SK-N-MC (cell line): ENCODE data around the gene CCDC102A.

Experiments used
- EZH2 ChIP-seq: fragments of 200-600 bp; sonication (generic); IDR thresholded peaks from one replicate; pipeline ENCODE4 v1.6.1; 2017; ENCODE audit warnings: antibody characterized with exemption
- FOXP2 ChIP-seq: optimal IDR thresholded peaks from 2 replicates; pipeline ENCODE3; 2011; ENCODE audit warnings: mild to moderate bottlenecking, moderate library complexity; ENCODE audit not compliant: insufficient read depth; ENCODE audit errors: extremely low read length, control extremely low read depth
- POLR2AphosphoS5 ChIP-seq: IDR thresholded peaks from 2 replicates; pipeline ENCODE4 v1.6.1; 2012; ENCODE audit warnings: mild to moderate bottlenecking, low read depth, low read length, borderline replicate concordance

DNA sequence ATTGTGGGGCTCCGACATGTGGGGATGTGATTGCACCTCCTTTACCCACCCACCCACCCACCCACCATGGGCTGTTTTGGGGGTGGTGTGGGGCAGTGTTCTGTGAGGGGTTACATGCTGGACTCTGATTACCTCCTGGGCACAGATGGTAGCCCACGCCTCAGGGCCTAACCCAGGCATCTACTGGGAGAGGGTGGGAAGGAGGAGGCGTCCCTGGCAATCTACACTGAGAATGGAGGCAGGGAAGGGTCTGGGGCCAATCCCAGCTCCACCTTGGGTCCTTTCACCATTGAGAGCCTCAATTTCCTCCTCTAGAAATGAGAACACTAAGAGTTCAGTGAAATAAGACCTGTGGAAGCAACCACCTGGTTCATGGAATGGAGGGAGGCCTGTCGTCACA, 38.3 kb downstream of the CCDC102A start:
- no peak for TF ChIP-seq EZH2
- TF ChIP-seq POLR2AphosphoS5, result no peak
- TF ChIP-seq FOXP2, result no peak
